Measurements from ENCODE around the gene CLVS2.

The CLVS2 gene, protein sequence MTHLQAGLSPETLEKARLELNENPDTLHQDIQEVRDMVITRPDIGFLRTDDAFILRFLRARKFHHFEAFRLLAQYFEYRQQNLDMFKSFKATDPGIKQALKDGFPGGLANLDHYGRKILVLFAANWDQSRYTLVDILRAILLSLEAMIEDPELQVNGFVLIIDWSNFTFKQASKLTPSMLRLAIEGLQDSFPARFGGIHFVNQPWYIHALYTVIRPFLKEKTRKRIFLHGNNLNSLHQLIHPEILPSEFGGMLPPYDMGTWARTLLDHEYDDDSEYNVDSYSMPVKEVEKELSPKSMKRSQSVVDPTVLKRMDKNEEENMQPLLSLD
- total RNA-seq = 0 to 0.04 (median 0) reads per million in 3 experiments

DNA sequence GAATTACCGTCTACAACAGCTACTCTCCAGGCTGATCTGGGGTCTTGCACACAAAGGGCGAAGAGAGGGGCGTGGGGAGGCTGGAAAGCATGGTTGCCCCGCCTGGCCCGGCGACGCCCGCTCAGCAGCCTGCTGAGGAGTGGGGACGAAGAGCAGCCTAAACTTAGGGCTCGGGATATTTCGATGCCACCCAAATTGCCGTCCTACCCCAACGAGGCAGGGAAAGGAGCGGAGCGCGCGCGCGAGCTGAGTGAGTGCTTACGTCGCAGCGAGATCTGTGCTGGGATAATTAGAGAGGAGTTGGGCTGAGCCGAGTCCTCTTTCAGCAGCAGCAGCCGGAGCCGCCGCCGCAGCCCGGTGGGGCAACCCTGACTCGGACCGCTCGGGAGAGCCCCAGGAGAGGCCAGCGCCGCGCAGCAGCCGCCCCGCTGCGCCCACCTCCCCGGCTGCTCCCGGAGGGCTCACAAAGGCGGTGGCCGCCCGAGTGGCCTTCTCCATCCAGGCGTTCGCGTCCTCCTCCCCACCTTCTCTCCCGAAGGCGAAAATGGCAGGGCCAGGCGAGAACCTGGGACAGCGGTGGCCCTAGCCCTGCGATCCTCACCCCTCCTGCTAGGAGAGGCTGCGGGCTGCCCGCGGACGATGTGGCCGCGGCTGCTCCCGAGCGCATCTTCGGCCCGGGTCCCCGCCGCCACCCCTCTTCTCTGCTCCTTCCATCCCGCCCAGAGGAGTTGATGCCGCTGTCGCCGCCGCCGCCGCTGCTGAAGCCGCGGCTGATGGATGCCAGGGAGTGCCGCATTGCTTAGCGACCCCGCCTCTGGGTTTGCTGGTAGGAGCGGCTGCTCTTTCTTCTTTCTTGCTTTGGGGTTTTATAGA, at the start of gene CLVS2:
Gene CLVS2 (plus strand): TSS at position 315 of the 873 bp plus-strand sequence. CDS start 1,543 bp downstream, outside the sequence.
- DNase-seq = no peak

DNA sequence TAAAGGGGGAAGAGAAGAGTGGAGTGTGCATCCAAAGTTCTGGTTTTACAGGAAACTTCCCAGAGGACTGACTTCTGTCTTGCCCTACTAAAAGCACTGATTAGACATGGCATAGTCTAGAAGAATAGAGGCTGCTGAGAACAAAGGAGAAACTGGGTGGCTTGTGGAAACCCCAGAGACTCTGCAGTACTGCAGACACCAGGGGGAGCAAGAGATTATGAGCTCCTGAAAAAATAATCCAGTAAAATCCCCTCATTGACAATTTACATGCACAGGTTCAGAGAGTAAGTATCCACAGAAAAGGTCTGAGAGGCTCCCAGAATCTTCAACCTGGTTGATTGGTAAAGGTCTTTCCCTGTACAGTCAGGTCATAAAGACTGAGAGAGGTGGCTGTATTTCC, 48.7 kb upstream of the CLVS2 start:
- DNase-seq = no peak

DNA sequence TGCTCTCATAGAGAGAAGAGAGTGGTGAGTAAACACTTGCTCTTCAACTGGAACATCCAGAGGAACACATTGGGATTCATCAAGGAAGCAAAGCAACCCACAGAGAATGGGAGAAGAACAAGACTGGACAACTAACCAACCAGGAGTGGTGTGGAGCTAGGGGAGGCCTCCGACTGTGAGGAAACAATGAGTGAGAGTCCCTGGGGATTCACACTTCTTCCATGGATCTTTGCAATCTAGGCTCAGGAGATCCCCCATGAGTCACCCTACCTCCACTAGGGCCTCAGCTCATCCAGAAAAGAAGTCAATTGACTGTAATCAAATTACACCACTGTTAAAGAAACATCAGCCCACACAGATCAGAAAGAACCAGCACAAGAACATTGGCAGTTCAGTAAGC, 42.3 kb upstream of the CLVS2 start:
- no peak for DNase-seq

DNA sequence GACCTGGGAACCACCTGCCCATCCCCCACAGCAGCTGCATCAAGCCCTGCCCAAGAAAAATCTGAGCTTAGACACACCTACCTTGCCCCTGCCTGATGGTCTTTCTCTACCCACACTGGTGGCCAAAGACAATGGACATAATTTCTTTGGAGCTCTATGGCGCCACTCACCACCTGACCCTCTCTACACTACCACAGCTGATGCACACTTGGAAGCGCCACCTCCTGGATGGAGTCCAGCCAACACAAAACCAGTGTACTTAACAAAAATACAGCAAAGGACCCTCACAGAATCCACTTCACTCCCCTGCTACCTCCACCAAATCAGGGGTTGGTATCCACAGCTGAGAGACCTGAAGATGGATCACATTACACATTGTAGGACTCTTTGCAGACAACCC, 39.7 kb upstream of the CLVS2 start:
- DNase-seq = no peak

DNA sequence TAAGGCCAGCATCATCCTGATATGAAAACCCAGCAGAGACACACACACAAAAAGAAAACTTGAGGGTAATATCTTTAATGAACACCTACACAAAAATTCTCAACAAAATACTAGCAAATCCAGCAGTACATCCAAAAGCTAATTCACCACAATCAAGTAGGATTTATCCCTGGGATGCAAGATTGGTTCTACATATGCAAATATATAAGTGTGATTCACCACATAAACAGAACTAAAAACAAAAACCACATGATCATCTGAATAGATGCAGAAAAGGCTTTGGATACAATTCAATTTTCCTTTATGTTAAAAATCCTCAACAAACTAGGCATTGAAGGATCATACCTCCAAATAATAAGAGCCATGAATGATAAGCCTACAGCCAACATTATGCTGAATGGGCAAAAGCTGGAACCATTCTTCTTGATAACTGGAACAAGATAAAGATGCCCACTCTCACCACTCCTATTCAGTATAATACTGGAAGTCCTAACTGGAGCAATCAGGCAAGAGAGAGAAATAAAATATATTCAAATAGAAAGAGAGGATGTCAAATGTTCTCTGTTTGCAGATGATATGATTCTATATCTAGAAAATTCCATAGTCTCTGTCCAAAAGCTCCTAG, 33.9 kb upstream of the CLVS2 start:
- no peak for DNase-seq

DNA sequence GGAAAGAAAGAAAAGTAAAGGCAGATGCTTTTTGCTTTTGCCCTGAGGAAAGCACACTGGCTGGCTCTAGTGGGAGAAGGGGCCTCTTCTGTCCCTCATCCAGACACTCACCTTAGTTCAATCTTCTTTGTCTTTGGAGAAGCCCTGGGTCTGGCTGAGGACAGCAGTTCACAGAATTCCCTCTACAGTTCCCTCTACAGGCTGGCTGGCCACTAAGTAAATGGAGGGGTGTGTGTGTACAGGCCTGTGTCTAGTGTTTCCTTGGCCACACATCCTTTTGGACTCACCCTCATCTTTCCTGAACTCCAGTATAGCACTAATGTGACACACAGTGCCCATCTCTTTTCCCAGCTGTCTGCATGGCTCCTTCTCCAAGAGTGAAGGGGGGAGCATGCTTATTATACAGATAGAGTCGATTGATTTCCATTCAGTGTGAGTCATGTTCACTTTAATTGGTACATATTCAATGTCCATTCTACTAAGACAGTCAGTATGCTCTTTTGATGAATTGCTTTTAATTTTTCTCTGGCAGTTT, 26.0 kb upstream of the CLVS2 start:
- DNase-seq = no peak

DNA sequence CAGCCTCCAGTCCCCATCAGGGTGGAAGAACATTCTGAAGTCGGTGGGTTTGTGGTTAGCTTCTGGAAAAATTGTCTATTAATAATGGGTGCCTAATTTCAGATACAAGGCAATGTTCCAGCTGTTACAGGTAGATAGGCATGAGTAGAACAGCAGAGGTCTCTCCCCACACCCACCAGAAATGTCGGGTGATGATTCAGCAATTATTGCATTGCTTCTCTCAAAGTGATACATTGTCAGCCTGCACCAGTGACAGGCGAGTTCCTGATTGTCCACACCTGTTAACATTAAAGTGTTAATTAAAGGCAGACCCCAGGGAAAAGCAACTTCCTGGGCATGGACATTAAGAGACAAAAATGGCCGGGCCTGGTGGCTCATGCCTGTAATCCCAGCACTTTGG, 18.9 kb upstream of the CLVS2 start:
- no peak for DNase-seq

DNA sequence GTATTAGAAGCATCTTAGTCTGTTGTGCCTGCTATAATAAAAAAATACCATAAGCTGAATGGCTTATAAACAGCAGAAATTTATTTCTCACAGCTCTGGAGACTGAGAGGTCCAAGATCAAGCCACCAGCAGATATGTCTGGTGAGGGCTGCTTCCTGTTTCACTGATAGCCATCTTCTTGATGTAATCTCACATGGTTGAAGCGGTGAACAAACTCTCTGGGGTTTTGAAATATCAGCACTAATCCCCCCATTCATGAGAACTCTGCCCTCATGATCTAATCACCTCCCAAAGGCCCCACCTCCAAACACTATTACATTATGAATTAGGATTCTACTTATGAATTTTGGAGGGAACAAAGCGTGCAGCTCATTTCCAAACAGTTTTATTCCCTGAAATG, 11.6 kb upstream of the CLVS2 start:
- DNase-seq = no peak

DNA sequence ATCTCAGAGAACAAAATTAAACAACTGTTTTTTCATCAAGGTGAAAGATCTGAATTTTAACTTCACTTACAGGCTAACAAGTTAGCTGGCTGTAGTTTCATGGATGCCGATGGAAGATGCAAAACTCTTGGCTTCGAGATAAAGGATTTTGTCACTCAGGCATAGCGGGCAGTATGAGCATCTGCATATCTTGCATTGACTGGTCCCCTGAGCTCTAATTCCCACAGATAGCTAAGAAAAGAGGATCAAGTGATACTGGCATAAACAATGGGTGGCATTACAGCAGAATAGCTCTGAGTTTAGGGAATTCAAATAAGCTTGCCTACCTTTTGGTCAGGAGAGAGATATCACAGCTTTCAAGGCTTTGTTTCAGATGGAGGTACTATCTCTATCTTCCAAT, 1.8 kb upstream of the CLVS2 start:
- DNase-seq = no peak

DNA sequence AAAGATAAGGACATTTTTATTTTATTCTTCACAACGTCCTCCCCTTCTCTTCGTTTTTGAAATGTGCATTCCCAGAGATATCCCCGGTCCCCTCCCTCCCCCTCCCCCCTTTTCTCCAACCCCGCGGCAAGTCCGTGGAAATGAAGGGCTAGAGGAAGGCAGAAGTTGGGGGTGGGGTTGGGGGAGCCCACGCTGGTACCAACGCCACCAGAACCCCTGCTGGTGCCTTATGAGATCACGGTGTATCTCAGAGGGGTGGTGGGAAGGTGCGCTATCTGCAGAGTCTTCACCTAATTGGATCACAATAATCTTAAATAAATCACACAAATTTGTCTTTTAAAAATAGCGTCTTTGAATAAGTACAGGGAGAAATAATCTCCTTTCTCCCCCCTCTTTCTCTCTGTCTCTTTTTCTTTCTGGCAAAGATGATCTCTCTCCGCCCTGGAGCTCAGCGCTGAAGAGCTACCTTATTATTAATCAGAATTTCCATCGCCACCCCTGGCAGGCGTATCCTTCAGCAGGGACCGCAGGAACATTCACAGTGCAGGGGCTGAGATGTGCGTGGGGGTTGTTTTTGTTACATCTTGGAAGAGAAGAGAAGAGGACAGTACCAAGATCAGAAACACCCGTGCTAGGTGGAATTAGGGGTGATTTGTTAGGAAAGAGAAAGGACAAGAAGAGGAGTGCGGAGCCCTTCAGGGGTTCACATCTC, 915 bp downstream of the CLVS2 start:
- DNase-seq = no peak

DNA sequence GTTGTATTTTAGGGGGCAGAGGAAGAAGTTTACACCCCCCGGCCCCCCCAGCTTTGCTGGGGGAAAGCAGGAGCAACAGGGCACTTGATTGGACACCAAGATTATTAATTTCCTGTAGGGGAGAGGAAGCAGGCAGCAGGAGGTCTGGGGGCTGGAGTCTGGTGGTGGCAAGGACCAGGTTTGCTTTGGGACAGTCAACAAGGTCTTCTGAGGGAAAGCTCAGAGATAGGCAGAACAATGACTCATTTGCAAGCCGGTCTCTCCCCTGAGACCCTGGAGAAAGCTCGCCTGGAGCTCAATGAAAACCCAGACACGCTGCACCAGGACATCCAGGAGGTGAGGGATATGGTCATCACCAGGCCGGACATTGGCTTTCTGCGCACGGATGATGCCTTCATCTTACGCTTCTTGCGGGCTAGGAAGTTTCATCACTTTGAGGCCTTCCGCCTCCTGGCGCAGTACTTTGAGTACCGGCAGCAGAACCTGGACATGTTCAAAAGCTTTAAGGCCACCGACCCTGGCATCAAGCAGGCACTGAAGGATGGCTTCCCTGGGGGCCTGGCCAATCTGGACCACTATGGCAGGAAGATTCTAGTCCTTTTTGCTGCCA, 1.6 kb downstream of the CLVS2 start:
- DNase-seq = no peak

DNA sequence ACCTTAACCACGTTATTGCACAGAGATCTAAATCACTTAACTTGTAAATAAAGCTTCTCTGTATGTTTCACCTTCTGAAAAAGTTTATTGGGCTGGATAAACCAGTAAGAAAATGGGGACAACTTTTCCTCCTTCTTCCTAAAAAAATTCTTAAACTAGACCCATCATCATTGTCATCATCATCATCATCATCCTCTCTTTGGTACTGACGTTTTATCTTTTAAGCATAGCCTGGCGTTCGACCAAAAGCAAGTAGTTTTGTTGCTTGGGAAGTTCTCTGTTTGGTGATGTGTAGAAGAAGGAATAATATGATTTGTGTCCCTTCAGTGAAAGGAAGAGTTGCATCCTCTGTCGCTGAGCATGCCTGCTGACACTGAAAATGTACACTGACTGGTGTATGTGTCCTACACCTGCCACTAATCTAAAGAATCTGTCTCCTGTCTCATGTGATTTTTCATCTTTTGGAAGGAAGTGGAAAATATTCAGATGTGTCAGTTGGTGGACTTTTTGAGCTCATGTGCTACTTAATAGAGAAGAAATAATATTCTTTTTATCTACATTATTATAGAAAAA, 2.5 kb downstream of the CLVS2 start:
- no peak for DNase-seq

DNA sequence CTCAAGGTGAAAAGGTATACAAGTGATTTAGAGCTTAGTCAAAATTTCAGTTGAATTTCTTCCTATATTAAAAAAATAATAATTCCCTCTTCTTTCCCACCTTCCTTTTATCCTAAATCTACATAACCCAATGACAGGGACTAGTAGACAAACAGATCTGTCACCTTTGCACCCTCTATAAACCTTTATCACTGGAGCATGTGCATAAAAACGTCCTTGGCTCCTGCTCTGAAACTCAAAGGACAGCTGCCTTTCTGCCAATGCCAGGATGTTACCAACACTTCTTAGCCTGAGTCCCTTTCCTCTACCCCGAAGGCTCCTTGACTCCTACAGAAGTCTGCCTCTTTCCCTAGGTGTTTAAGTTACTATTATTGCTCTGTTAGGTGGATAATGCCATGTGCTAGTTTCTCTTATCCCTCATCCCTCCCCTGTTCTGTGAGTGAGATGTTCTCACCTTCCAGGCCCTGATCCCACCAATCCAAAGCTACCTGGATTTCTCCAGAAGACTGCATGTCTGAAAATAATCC, 4.3 kb downstream of the CLVS2 start:
- DNase-seq = no peak

DNA sequence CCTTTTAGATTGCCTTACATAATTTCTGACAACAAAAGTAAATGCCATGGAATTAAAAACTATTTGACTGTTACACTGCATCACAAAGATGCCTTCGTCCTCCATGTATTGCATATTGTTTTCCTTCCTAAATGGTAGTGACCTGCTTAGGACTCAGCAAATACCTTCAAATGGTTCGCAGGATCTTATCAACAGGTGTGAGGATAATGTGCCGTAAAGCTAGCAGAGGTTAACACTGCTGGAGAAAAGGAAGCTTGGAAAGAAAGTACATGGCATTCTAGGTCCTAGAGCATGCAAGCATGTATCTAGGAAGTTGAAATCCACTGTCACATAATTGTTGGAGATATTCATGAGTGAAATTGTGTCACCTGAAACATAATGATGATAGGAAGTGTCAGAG, 5.5 kb downstream of the CLVS2 start:
- DNase-seq = no peak

DNA sequence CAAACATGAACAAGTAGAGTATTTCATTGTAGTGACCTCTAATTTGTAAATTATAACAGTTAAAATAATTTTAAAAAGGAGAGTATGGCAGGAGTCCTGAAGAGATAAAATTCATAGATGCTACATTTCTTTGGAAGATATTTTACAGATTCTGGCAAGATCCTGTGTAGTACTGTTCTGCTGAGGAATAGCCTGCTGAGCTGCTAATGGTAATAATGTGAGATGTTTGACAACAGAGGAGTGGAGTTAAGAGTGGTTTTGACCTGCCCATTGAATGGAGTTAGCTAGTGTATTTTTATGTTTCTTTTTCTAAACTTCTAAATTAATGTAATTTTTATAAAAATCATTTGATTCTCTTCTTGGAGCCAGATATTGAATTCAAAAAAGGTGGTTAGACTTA, 11.8 kb downstream of the CLVS2 start:
- DNase-seq = no peak

DNA sequence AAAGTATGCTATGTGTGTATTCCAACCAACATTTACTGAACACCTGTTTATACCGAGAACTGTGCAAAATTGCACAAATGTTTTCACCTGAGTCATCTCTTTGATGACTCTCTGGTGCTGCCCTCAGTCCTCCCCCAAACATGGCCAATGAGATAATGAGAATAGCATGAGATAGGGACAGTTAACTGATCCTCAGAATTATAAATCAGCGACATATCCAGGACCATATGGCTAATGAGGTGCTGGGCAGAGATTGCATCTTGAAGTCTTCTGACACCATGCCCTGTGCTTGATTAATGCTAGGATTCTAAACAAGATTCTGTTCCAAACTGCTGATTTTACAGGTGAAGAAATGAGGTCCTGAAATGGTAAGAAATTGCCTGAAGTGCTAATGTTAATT, 13.0 kb downstream of the CLVS2 start:
- DNase-seq = no peak

DNA sequence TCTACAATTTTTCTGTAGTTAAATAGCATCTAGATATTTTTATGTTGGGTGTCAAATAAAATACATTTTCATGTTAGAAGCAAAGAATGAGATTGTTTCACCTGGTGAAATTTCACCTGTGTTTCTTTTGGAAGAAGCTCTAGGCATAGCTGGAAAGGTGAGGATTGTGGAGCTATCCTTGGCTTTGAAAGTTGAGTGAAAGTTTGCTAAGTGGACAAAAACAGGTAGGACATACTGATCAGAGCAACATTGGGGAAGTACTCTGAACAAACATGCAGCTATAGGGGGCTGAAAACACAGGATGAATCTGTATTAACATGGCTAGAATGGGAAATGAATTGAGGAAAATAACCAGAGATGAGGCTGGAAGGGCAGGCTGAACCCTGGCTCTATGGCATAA, 18.8 kb downstream of the CLVS2 start:
- DNase-seq = no peak

DNA sequence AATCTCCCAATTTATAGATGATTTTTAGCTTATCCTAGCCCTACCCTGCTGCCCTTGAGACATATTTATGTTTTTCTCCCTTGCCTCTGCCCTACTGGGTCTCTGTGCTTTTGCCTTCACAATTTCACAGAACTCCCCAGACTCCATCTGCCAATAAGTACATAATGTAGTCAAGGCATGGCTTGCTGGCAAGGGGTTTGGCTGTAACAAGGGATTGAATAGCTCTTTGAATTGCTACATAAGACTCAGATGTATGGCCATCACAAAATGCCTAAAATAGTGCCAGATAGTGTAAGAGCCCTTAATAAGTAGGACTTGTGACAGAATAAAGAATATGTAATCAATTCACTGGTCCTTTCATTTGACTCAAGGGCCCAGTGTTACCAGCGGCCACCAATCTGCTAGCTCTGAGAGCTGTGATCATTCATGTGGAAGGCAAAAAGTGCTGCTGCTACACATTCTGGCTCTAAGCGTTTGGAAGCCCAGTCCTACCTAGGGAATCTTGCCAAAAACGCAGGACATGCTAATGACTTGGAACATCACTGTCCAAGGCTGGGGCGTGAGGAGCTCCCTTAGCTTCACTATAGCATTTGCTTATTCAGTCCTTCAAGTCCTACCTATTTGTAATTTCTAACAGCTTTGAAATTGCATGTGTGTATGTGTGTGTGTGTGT, 20.5 kb downstream of the CLVS2 start:
- DNase-seq = no peak

DNA sequence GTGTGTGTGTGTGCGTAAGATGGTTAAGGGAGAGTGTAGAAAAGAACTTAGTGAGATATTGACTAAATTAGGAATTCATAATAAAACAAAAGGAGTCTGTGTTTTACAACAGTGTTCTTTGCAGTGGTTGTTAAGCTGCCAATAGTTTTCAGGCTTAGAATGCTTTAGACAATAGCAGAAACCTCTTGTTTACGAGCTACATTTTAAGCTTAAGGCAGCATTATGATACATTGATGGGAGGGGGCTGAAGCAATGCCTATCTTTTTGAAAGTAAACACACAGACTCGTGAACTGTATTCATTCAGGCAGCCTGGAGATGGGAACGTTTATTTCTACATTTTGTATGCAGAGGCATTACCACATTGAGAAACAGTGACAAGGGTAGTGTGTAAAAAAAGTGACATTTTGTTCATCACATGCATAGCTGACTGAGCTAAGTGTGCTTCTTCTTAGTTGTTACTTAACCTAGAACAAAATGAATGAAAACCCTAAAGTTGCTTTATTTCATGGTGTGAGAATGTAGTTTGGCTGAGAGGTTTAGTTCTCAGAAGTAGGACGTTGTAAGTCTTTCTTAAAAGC, 21.2 kb downstream of the CLVS2 start:
- DNase-seq = no peak

DNA sequence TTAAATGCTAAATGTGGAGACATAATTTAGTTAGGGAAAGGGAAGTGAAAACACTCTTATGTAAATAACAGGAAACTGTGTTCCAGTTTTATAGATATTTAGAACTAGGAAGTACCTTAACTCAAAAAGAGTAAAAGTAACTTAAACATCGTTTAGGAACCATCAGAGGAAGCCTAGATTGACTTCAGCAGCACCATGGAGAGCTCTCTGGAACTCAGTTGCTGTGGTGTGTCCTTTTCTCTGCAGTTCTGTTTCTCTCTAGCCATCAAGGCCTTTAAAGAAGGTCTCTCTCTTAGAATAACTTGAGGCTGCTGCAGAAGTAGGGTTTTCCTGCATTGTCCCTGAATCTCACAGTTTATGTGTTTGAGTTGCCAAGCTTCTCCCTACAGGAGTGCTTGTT, 26.9 kb downstream of the CLVS2 start:
- no peak for DNase-seq

DNA sequence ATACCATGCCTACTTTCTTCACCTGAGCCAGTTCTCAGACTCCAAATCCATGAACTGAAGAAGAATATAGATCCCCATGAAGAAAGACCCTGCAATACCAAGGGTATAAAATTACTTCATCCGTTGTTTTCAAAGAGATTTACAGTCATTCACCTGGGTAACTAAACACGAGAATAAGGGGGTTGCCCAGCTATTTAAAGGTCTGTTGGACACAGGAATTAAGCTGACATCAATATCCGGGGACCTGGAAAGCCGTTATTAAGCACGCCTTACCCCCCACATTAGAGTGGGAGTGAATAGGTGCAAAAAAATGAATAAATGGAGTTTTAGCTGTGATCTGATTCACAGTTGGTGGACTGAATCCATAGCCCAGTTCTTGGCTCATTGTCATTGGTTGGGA, 28.9 kb downstream of the CLVS2 start:
- DNase-seq = no peak

Measured in central memory CD4-positive, alpha-beta T cell (primary cell).